Adrenal gland (tissue), 12 donors: ENCODE results near the gene CORO7. TPM values are rescaled to one million over a fixed set of nuclear protein-coding genes. Genes with fewer than 3 reads are reported as not detected.
A peak's percentile ranks its signal among the peaks of the same experiment; 100 is the strongest.

Source experiments
- DNase-seq, 7 donors: peaks; one replicate each; pipeline ENCODE4 v3.0.0-alpha.2; 2019 to 2020
- H3K27ac ChIP-seq, 5 donors: fragments of 200-600 bp; sonication (generic) in 4 of 5; 1 replicate in 3 of 5; 2 replicates in 2 of 5; pipeline versions ENCODE4 v1.5.1 to v1.8.0; 2016 to 2020; ENCODE audit warnings: mild to moderate bottlenecking in 1 of 5
- H3K27me3 ChIP-seq: fragments of 200-600 bp; 2 replicates; pipeline ENCODE4 v1.8.0; 2021
- H3K36me3 ChIP-seq, 2 donors: fragments of 200-600 bp; replicated peaks in 1 of 2; 1 replicate in 1 of 2; 2 replicates in 1 of 2; pipeline versions ENCODE4 v1.5.1 to v1.8.0; 2018 to 2022
- H3K4me1 ChIP-seq, 2 donors: fragments of 200-600 bp; replicated peaks in 1 of 2; 1 replicate in 1 of 2; 2 replicates in 1 of 2; pipeline versions ENCODE4 v1.5.1 to v1.8.0; 2018 to 2021
- H3K4me3 ChIP-seq, 4 donors: fragments of 200-600 bp; sonication (generic) in 3 of 4; one replicate each; pipeline ENCODE4 v1.5.1; 2016 to 2018
- H3K9me3 ChIP-seq, 3 donors: fragments of 200-600 bp; sonication (generic) in 1 of 3; replicated peaks in 1 of 3; 1 replicate in 2 of 3; 2 replicates in 1 of 3; pipeline versions ENCODE4 v1.5.1 to v1.8.0; 2016 to 2021
- POLR2A ChIP-seq, 2 donors: fragments of 450-650 bp; IDR thresholded peaks; one replicate each; pipeline ENCODE4 v1.6.1; 2017; ENCODE audit warnings: antibody characterized with exemption in 2 of 2, mild to moderate bottlenecking in 2 of 2, moderate library complexity in 1 of 2
- WGBS, 4 donors: extraction: QIAGEN DNeasy Blood & Tissue Kit in 2 of 4; methylation state at CpG; one replicate each; pipeline versions ENCODE4 v1.1.5 to v1.1.7; 2013 to 2017; 5-methylcytosine and 5-hydroxymethylcytosine counted together
- intact Hi-C, 2 donors: fragments of 100-400 bp; cut with DNase I; formaldehyde crosslinking; loops; one replicate each; pipeline versions ENCODE4 v1.14.1 to v1.15.0; 2022 to 2023
- polyA plus RNA-seq, 3 donors: library from polyadenylated mRNA; stranded (reverse); fragments of 200-250 nt in 2 of 3; fragments of 350-450 nt in 1 of 3; fragmentation: Illumina TruSeq in 1 of 3; extraction: RNeasy Lipid Tissue Mini Kit (QIAGEN cat#74804) in 1 of 3; gene quantifications; one replicate each; pipeline ENCODE4 v1.2.3, GENCODE V29; 2013 to 2014
- total RNA-seq, 9 donors: library from RNA; depleted of rRNA in 4 of 9; stranded (reverse); fragments of >200 nt in 4 of 9; fragments of 120-200 nt in 1 of 9; fragmentation: NEBNext Ultra II Directional in 1 of 9; extraction: Animal tissue kit (Norgen Biotek cat#: 25700) in 1 of 9; gene quantifications; one replicate each; pipeline versions ENCODE4 v1.1.0 to v1.2.4, GENCODE V29; 2013 to 2023
- TF ChIP-seq, protein P1 (sequence below), 6 experiments: fragments of 450-650 bp in 4 of 6; fragments of 200-600 bp in 2 of 6; sonication (generic) in 1 of 6; IDR thresholded peaks; 1 replicate in 5 of 6; 2 replicates in 1 of 6; pipeline versions ENCODE4 v1.5.1 to v1.8.0; 2016 to 2021; ENCODE audit warnings: antibody characterized with exemption in 6 of 6, mild to moderate bottlenecking in 2 of 6, moderate library complexity in 1 of 6
- donor health status: healthy with polysubstance abuse.
- donor health status: Bipolar disorder and iron deficiency.
- donor health status: DM: yes; HTN: yes; CAD: no.
- donor health status: DM: no; HTN: no; CAD: no.
- donor health status: DM: no; HTN: no; CAD: no.
- donor health status: DM: yes; HTN: yes; CAD: no.

Gene CORO7
- total and polyA plus RNA-seq, 12 donors = 4.3 to 61.0 (median 34.7) TPM

DNA sequence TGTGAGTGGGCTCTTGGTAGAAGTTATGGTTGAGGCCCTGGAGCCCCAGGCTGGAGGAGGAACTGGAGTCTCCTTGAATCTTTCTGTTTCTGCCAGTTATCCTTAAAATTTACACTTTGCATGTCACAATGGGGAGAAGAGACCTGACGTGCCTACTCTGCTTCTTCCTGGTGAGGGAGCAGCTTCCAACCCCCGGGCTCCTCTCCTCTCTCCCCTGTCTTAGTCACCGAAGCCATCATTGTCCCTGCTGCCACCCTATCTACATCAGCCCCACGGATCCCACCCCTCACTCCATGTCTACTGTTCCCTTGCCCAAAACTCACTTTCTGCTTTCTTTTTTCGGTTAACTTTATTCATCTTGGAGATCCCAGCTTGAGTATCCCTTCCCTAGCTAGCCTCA is 26.9 kb upstream of the CORO7 start:
- intact Hi-C loops = no loop called here
- 66 to 88% (median 76%) methylated on average over 5 of the region's 5 CpGs for WGBS, 4 donors
- H3K36me3 ChIP-seq = peaks cover 0 to 98% of the 10 kb centered on the region in 2 donors

DNA sequence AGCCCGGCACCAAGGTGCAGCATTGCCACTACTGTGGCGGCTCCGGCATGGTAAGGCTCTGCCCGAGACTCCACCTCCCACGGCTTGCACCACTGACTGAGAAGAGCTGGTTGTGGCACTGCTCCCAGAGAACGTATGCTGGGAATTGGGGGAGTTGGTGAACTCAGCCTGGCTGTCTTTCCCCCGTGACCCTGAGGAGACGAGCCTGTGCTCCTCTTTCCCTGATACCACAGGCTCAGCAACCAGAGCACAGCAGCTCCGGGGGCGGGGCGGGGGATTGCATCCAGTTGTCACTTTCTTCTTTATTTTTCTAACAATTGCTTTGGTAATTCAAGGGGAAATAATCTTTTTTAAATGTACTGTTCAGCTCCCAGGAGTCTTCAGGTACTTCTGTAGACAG is 26.0 kb upstream of the CORO7 start:
- Histone ChIP-seq H3K36me3 (peaks cover 0 to 98% of the 10 kb centered on the region in 2 donors), H3K27ac (no peak overlapping the region), H3K27me3 (no peaks in the 10 kb centered on the region), H3K9me3 (no peaks in the 10 kb centered on the region), H3K4me1 (no peaks in the 10 kb centered on the region), H3K4me3 (no peak overlapping the region)
- TF ChIP-seq, protein P1, sequence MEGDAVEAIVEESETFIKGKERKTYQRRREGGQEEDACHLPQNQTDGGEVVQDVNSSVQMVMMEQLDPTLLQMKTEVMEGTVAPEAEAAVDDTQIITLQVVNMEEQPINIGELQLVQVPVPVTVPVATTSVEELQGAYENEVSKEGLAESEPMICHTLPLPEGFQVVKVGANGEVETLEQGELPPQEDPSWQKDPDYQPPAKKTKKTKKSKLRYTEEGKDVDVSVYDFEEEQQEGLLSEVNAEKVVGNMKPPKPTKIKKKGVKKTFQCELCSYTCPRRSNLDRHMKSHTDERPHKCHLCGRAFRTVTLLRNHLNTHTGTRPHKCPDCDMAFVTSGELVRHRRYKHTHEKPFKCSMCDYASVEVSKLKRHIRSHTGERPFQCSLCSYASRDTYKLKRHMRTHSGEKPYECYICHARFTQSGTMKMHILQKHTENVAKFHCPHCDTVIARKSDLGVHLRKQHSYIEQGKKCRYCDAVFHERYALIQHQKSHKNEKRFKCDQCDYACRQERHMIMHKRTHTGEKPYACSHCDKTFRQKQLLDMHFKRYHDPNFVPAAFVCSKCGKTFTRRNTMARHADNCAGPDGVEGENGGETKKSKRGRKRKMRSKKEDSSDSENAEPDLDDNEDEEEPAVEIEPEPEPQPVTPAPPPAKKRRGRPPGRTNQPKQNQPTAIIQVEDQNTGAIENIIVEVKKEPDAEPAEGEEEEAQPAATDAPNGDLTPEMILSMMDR (IDR thresholded peaks at IDR 0.05) = no peak
- DNase-seq = no peak
- 85 to 92% (median 87%) methylated on average over 9 to 11 of the region's 11 CpGs for WGBS, 4 donors
- intact Hi-C loops = no loop called here

More for the DNA sequence above, 26.9 kb upstream of the CORO7 start:
- Histone ChIP-seq H3K4me1 (no peaks in the 10 kb centered on the region), H3K27ac (no peak overlapping the region), H3K9me3 (no peaks in the 10 kb centered on the region), H3K27me3 (no peaks in the 10 kb centered on the region), H3K4me3 (no peak overlapping the region)
- TF ChIP-seq, protein P1 (IDR thresholded peaks at IDR 0.05) = no peak
- TF ChIP-seq POLR2A (IDR thresholded peaks at IDR 0.05) = no peak
- no peak for DNase-seq

DNA sequence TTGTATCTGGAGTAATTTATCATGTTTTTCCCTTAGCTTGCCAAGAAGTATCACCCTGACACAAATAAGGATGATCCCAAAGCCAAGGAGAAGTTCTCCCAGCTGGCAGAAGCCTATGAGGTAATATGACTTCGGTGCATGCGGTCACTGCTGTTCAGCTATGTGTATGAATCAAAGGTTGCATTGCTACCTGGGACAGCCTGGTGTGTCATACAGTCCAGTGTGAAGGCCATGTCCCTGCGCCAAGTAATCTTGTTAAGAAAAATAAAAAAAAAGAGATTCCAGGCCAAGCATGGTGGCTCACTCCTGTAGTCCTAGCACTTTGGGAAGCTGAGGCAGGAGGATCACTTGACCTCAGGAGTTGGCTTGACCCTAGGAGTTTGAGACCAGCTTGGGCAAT is 21.0 kb upstream of the CORO7 start:
- WGBS, 4 donors = 51 to 70% (median 58%) methylated on average over 3 of the region's 3 CpGs
- H3K27me3 ChIP-seq = no peaks in the 10 kb centered on the region
- H3K4me3 ChIP-seq = no peak overlapping the region
- no peaks in the 10 kb centered on the region for H3K4me1 ChIP-seq
- H3K9me3 ChIP-seq = no peaks in the 10 kb centered on the region
- H3K36me3 ChIP-seq = peaks cover 0 to 77% of the 10 kb centered on the region in 2 donors
- TF ChIP-seq, protein P1 (IDR thresholded peaks at IDR 0.05) = no peak
- TF ChIP-seq POLR2A (IDR thresholded peaks at IDR 0.05) = no peak
- DNase-seq = peak in 2 of 7 donors; percentile 50 to 55
- intact Hi-C loops = no loop called here
- H3K27ac ChIP-seq = no peak overlapping the region

DNA sequence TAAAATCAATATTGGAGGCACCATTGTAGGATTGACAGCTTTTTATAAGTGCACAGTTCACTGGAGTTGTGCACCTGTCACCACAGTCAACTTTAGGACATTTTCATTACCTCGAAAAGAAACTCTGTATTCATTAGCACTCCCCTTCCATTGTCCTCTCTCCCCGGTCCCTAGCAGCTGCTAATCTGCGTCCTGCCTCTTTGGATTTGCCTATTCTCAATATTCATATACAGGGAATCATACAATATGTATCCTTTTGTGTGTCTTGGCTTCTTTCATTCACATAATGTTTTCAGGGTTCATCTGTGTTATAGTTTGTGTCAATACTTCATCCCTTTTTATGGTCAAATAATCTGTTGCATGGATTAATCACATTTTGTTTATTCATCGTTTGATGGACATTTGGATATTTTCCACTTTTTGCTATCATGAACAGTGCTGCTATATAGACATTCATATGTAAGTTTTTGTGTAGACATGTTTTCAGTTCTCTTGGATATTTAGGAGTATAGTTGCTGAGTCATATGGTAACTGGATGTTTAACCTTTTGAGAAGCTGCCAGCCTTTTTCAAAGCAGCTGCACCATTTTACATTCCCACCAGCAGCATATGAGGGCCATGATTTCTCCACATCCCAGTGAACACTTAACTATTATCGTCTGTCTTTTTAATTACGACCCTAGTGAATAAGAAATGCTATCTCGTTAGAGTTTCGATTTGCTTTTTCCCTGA is 19.1 kb upstream of the CORO7 start:
- no peaks in the 10 kb centered on the region for H3K27me3 ChIP-seq
- no peak overlapping the region for H3K4me3 ChIP-seq
- intact Hi-C loops = no loop called here
- DNase-seq = no peak
- no peaks in the 10 kb centered on the region for H3K4me1 ChIP-seq
- H3K27ac ChIP-seq = no peak overlapping the region
- WGBS, 4 donors = 77 to 88% (median 83%) methylated on average over 8 of the region's 8 CpGs
- TF ChIP-seq POLR2A (IDR thresholded peaks at IDR 0.05) = no peak
- TF ChIP-seq, protein P1 (IDR thresholded peaks at IDR 0.05) = no peak
- H3K36me3 ChIP-seq = peaks cover 0 to 69% of the 10 kb centered on the region in 2 donors
- no peaks in the 10 kb centered on the region for H3K9me3 ChIP-seq
